Right kidney (tissue), 1 donor: ENCODE results near the gene RAMP3.
"Not testable (repeated sequence)": the region's sequence is repeated elsewhere in the genome, so short reads cannot be mapped to it uniquely, and the experiment has no call there.

Experiments
- DNase-seq: peaks from one replicate; pipeline ENCODE4 v3.0.0-alpha.2; 2016

RAMP3 gene

GRCh38 chr7:45193828-45194227 lies 36.2 kb downstream of the RAMP3 start:
- DNase-seq: no peak

GRCh38 chr7:45196374-45196773 lies 38.8 kb downstream of the RAMP3 start:
- no peak for DNase-seq

GRCh38 chr7:45197461-45197860 lies 39.9 kb downstream of the RAMP3 start:
- DNase-seq: no peak

GRCh38 chr7:45198986-45199385 lies 41.4 kb downstream of the RAMP3 start:
- DNase-seq: no peak

GRCh38 chr7:45199506-45199905 lies 41.9 kb downstream of the RAMP3 start:
- no peak for DNase-seq

- DNase-seq: no peak
Measured at GRCh38 chr7:45202625-45203024, 45.0 kb downstream of the RAMP3 start.

- DNase-seq: no peak
Measured at GRCh38 chr7:45203036-45203435, 45.4 kb downstream of the RAMP3 start.

GRCh38 chr7:45203459-45203858 lies 45.9 kb downstream of the RAMP3 start:
- no peak for DNase-seq

- no peak for DNase-seq
Measured at GRCh38 chr7:45203936-45204445, 46.4 kb downstream of the RAMP3 start.

GRCh38 chr7:45206266-45206665 lies 48.7 kb downstream of the RAMP3 start:
- not testable (repeated sequence) for DNase-seq

GRCh38 chr7:45209909-45210308 lies 52.3 kb downstream of the RAMP3 start:
- not testable (repeated sequence) for DNase-seq

GRCh38 chr7:45211066-45211465 lies 53.5 kb downstream of the RAMP3 start:
- DNase-seq: no peak

GRCh38 chr7:45211958-45212357 lies 54.4 kb downstream of the RAMP3 start:
- no peak for DNase-seq

- no peak for DNase-seq
Measured at GRCh38 chr7:45212606-45213005, 55.0 kb downstream of the RAMP3 start.

GRCh38 chr7:45215601-45216062 lies 58.0 kb downstream of the RAMP3 start:
- DNase-seq: no peak

- DNase-seq: no peak
Measured at GRCh38 chr7:45216181-45216580, 58.6 kb downstream of the RAMP3 start.

- DNase-seq: no peak
Measured at GRCh38 chr7:45216622-45217165, 59.1 kb downstream of the RAMP3 start.

- DNase-seq: no peak
Measured at GRCh38 chr7:45217358-45217757, 59.8 kb downstream of the RAMP3 start.

- DNase-seq: no peak
Measured at GRCh38 chr7:45219130-45219529, 61.5 kb downstream of the RAMP3 start.

- no peak for DNase-seq
Measured at GRCh38 chr7:45219801-45220435, 62.3 kb downstream of the RAMP3 start.

GRCh38 chr7:45220846-45221618 lies 63.4 kb downstream of the RAMP3 start:
- no peak for DNase-seq

GRCh38 chr7:45221896-45222604 lies 64.5 kb downstream of the RAMP3 start:
- no peak for DNase-seq

GRCh38 chr7:45223078-45223477 lies 65.5 kb downstream of the RAMP3 start:
- no peak for DNase-seq
